Erythroblast (primary cell): Measurements from ENCODE around the gene SSBP4.

Experiments used
- DNase-seq, 2 experiments: peaks; one replicate each; lab custom pipeline; 2025; lab: John Stamatoyannopoulos, UW
- GATA1 ChIP-seq: IDR thresholded peaks from 2 replicates; pipeline ENCODE4 v1.6.1; 2011; ENCODE audit warnings: low read depth, mild to moderate bottlenecking, control low read depth, low read length, moderate library complexity
- POLR2A ChIP-seq: IDR thresholded peaks from 2 replicates; pipeline ENCODE4 v1.6.1; 2011; ENCODE audit warnings: mild to moderate bottlenecking, low read length

The SSBP4 gene

GRCh38 chr19:18446811-18447359 lies 27.7 kb downstream of the SSBP4 start:
- no peak for DNase-seq
- TF ChIP-seq GATA1 = no peak
- no peak for TF ChIP-seq POLR2A

DNA sequence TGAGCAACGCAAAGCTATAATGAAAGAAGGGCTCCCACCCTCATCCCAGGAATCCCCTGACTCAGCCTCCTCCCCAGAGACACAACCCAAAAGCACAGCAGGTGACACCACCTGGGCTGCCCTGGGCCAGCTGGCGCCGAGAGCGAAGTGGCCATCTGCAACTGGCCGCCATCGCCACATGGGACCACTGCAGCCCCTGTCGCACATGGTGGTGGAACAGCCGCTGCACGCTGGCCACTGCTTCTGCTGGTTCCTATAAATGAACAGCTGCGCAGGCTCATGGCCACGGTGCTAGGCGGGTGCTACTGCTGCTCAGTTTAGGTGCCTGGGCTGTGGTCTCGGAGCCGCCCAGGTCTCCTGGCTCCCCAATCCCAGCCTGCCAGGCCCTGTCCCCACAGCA lies 30.4 kb downstream of the SSBP4 start:
- no peak for DNase-seq
- TF ChIP-seq GATA1 (no peak), POLR2A (no peak)

GRCh38 chr19:18450021-18450930 lies 31.1 kb downstream of the SSBP4 start:
- TF ChIP-seq GATA1 (no peak), POLR2A (no peak)
- DNase-seq = no peak

- TF ChIP-seq POLR2A (no peak), GATA1 (no peak)
- DNase-seq = peak; percentile 81 to 91
Observed at GRCh38 chr19:18450931-18451836, 32.0 kb downstream of the SSBP4 start.

GRCh38 chr19:18452386-18452785 lies 33.2 kb downstream of the SSBP4 start:
- DNase-seq = no peak
- TF ChIP-seq GATA1 (no peak), POLR2A (no peak)

DNA sequence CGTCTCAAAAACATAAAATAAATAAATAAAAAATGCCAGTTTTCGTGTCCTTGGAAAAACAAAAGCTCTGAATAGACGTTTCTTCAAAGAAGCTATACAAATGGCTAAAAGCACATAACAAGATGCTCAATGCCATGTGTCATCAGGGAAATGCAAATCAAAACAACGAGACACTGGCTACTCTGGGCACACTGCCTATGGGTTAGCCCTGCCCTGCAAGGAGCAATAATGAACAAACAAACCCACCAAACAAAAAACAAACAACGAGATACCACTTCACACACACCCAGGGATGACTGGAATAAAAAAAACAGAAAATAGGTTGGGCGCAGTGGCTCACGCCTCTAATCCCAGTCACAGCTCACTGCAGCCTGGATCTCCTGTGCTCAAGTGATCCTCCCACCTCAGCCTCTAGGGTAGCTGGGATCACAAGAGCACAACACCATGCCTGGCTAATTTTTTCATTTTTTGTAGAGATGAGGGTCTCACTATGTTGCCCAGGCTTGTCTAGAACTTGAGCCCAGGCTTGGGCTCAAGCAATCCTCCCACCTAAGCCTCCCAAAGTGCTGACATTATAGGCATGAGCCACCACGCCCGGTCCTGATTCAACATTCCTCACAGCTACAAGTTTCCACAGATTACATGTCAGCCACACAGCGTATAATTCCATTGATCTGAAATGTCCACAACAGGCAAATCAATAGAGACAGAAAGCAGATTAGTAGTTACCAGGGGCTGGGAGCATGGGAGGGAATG lies 34.2 kb downstream of the SSBP4 start:
- DNase-seq = no peak
- no peak for TF ChIP-seq POLR2A
- TF ChIP-seq GATA1 = no peak

DNA sequence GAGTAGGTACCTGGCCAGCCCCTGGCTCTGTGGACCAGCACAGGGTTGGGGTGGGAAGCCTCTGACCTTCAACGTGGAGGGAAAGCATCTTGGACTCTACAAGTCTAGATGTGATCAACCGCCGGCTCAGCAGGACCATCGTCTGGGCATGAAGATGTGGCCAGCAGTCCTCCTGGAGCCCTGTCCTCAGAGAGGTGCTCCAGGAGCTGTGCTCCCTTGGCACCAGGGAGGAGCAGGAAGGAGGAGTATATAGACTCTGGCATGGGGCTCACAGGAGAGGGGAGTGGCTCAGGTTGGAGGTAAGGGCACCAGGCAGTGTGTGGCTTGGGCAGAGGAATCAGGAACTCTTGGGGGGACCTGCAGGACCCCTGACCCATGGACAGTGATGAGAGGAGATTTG lies 37.1 kb downstream of the SSBP4 start:
- no peak for DNase-seq
- TF ChIP-seq GATA1 (no peak), POLR2A (no peak)

GRCh38 chr19:18456974-18457373 lies 37.8 kb downstream of the SSBP4 start:
- DNase-seq = no peak
- TF ChIP-seq GATA1 (no peak), POLR2A (no peak)

DNA sequence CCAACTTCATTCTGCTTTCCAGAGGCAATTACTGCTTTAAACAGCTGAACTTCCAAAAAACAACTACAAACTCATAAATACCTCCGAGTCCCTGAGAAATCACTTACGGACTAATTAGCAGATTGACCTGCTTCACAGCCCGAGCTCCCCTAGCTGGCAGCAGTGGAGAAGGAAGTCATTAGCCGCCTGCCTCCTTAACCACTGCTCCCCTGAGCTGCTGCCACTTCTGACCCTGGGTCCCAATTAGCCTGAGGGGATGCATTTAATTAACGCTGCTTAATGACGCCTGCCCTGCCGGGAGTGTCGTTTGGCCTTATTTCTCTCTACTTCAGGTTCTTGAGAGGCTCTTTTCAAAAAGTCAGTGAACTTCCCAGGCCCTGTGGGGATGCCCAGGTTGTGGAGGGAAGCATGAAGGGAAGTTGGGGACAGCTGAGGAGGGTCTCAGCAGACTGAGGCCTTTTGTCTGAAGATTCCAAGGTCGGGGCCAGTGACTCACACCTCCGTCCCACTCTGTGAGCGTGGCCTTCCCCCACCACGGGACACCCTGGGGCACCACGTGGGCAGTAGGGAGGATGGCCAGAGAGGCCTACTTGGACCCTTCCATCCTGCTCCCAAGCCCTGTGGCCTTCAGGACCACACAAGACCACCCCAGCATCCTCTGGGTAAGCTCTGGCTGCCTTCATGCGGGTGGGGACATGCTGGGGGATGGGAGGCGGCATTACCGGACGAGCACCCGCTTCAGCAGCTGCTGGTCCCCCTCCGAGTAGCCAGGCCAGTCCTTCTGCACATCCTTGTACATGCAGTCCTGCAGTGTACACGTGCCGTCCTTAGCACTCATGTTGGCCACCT lies 38.5 kb downstream of the SSBP4 start:
- DNase-seq = no peak
- no peak for TF ChIP-seq POLR2A
- no peak for TF ChIP-seq GATA1

DNA sequence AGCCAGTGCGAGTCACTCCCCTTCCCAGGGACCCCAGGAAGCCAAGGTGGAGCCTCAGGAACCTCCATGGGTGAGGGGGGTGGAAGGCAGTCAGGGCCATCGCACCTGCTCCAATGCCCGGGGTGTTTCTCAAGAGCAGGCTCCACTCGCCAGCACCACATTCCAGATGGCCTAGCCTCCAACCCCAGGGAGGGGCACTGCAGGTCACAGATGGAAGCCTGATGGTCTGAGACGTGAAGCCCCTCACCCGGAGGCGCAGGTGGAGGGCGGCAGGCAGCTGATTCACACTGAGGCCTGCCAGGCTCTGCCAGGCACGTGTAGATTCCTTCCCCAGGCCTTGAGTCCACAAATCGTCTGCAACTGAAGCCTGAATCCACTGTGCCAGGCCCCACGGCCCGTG lies 41.7 kb downstream of the SSBP4 start:
- DNase-seq = no peak
- TF ChIP-seq GATA1 = no peak
- TF ChIP-seq POLR2A = no peak

DNA sequence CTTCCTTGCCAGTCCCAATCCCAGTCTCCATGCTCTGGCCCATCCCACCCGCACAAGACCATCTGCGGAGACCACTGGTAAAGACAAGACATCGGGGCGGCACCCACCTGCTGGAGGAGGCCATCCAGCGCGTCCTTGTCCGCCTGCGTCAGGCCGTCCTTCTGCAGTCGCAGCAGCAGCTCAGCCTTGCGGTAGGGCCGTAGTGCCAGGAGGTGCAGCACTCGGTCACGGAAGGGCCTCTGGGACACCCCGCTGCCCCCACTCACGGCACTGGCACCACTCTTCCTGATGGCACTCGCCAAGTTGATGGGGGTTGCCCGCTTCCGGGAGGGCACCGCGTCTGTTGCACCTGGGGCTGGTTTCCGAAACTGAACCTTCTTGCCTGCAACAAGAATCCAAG lies 42.3 kb downstream of the SSBP4 start:
- TF ChIP-seq POLR2A (no peak), GATA1 (no peak)
- DNase-seq = no peak

GRCh38 chr19:18464646-18465045 lies 45.4 kb downstream of the SSBP4 start:
- TF ChIP-seq GATA1 (no peak), POLR2A (no peak)
- DNase-seq = no peak
